Panc1 (cell line): ENCODE measurements around the gene TEX35. TPM values are rescaled to one million over a fixed set of nuclear protein-coding genes. Genes with fewer than 3 reads are reported as not detected.
"Not testable (repeated sequence)": the region's sequence is repeated elsewhere in the genome, so short reads cannot be mapped to it uniquely, and the experiment has no call there.

ENCODE experiments used
- ATAC-seq: fragments of 200-7000 bp; cut with Tn5 transposase; 2 replicates; pipeline ENCODE4 v1.9.1; 2020; ENCODE audit warnings: mild to moderate bottlenecking, moderate library complexity
- BruUV-seq: library from RNA; stranded (reverse); fragments of 400-500 nt; replicated peaks from 2 replicates; lab custom pipeline; 2021; lab: Mats Ljungman, UMichigan
- CTCF ChIA-PET: fragments of 300-600 bp; sonication (Branson Sonifier 250); formaldehyde crosslinking; loops from one replicate; lab custom pipeline; 2022; ENCODE audit warnings: antibody characterized with exemption; lab: Charles Lee
- POLR2A ChIA-PET: fragments of 300-600 bp; sonication (Branson Sonifier 250); formaldehyde crosslinking; loops from one replicate; lab custom pipeline; 2022; ENCODE audit warnings: antibody characterized with exemption; lab: Charles Lee
- DNase-seq: peaks from one replicate; pipeline ENCODE4 v3.0.0-alpha.2; 2010; ENCODE audit warnings: low read depth, low spot score
- H3K27ac ChIP-seq: 2 replicates; pipeline ENCODE4 v1.5.1; 2011; ENCODE audit warnings: mild to moderate bottlenecking, low read length, inconsistent platforms
- H3K27me3 ChIP-seq: fragments of 200-500 bp; sonication (Bioruptor generic); 2 replicates; pipeline ENCODE4 v1.6.0; 2014; ENCODE audit warnings: low read length, inconsistent platforms; ENCODE audit not compliant: control insufficient read depth, insufficient read depth
- H3K36me3 ChIP-seq: fragments of 200-500 bp; sonication (Bioruptor generic); 2 replicates; pipeline ENCODE4 v1.5.1; 2014; ENCODE audit warnings: inconsistent platforms, mild to moderate bottlenecking, low read length, moderate library complexity; ENCODE audit not compliant: control insufficient read depth, insufficient read depth
- H3K4me1 ChIP-seq: 2 replicates; pipeline ENCODE4 v1.5.1; 2011; ENCODE audit warnings: inconsistent platforms, mild to moderate bottlenecking, low read length, moderate library complexity; ENCODE audit not compliant: control insufficient read depth, insufficient read depth
- H3K4me3 ChIP-seq, 2 experiments: 2 replicates each; pipeline ENCODE4 v1.5.1; 2011 to 2012; ENCODE audit warnings: low read depth in 2 of 2, low read length in 2 of 2, mild to moderate bottlenecking in 2 of 2, inconsistent platforms in 1 of 2, moderate library complexity in 1 of 2
- H3K9me3 ChIP-seq: fragments of 200-500 bp; sonication (Bioruptor generic); 2 replicates; pipeline ENCODE4 v1.5.1; 2014; ENCODE audit warnings: low read depth, mild to moderate bottlenecking, inconsistent platforms, low read length, moderate library complexity; ENCODE audit not compliant: control insufficient read depth, insufficient read depth
- CTCF ChIP-seq: fragments of 450-650 bp; IDR thresholded peaks from 2 replicates; pipeline ENCODE4 v1.5.1; 2017; ENCODE audit warnings: mild to moderate bottlenecking
- POLR2AphosphoS5 ChIP-seq: IDR thresholded peaks from 2 replicates; pipeline ENCODE4 v1.6.1; 2012; ENCODE audit warnings: mild to moderate bottlenecking, low read depth, low read length, moderate library complexity
- REST ChIP-seq, 2 experiments: IDR thresholded peaks; 2 replicates each; pipeline ENCODE4 v1.6.1; 2011 to 2012; ENCODE audit warnings: low read depth in 2 of 2, control low read depth in 1 of 2, low read length in 1 of 2, mild to moderate bottlenecking in 1 of 2, moderate library complexity in 1 of 2; ENCODE audit not compliant: insufficient read depth in 1 of 2
- SIN3A ChIP-seq: IDR thresholded peaks from 2 replicates; pipeline ENCODE4 v1.6.1; 2012; ENCODE audit warnings: low read depth, mild to moderate bottlenecking, low read length, moderate library complexity, borderline replicate concordance; ENCODE audit not compliant: insufficient read depth
- TCF7L2 ChIP-seq: IDR thresholded peaks from 2 replicates; pipeline ENCODE4 v1.6.1; 2011; ENCODE audit warnings: mild to moderate bottlenecking, low read depth, low read length, inconsistent platforms
- in situ Hi-C: cut with HindIII; loops from 2 replicates; pipeline ENCODE4 v1.10.0; 2016; ENCODE audit warnings: low sequenced_read_pairs, low pct_unique_long_range_greater_than_20kb
- intact Hi-C: fragments of 100-400 bp; cut with micrococcal nuclease; formaldehyde crosslinking; loops from one replicate; pipeline ENCODE4 v1.10.0; 2022; ENCODE audit not compliant: unreplicated experiment
- total RNA-seq: library from RNA; stranded (reverse); gene quantifications from one replicate; pipeline ENCODE4 v1.2.1, GENCODE V29; 2021; ENCODE audit not compliant: unreplicated experiment

TEX35 gene
- total RNA-seq, 1 experiment from 2014 or later: not detected

GRCh38 chr1:178552856-178553255 is 39.9 kb downstream of the TEX35 start:
- intact Hi-C loops (no loop called here), in situ Hi-C loops (no loop called here)
- Histone ChIP-seq H3K27me3 (no peaks in the 10 kb centered on the region), H3K4me1 (no peaks in the 10 kb centered on the region), H3K9me3 (no peaks in the 10 kb centered on the region), H3K36me3 (no peaks in the 10 kb centered on the region), H3K4me3 (no peak overlapping the region), H3K27ac (no peak overlapping the region)
- TF ChIP-seq REST (IDR thresholded peaks at IDR 0.05; ENCODE audit: insufficient read depth in 1 of 2, low read depth in 2 of 2, low read length in 1 of 2) (no peak), POLR2AphosphoS5 (no peak), SIN3A (no peak), TCF7L2 (no peak), CTCF (no peak)
- ATAC-seq (no peak), DNase-seq (no peak)
- no TSS peak for BruUV-seq
- POLR2A ChIA-PET: no interaction called here
- CTCF ChIA-PET: no interaction called here

DNA sequence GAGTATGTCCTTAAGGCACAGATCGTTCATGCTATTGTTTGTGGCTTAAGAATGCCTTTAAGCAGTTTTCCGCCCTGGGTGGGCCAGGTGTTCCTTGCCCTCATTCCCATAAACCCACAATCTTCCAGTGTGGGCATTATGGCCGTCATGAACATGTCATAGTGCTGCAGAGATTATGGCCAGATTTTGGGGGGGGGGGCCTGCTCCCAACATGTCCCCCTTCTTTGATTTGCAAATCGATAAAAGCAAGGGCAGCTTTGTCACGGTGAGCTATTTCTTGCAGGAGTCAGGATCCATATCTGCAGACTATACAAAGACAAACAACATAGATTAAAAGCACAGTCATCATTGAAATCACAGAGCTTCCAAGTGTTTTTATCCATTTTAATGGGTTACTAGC is 41.4 kb downstream of the TEX35 start:
- H3K4me3 ChIP-seq, BruUV-seq, DNase-seq, H3K9me3 ChIP-seq, in situ Hi-C loops, POLR2A ChIA-PET, H3K36me3 ChIP-seq, H3K27ac ChIP-seq, ATAC-seq, H3K27me3 ChIP-seq, intact Hi-C loops, H3K4me1 ChIP-seq: not testable (repeated sequence)
- CTCF ChIA-PET: interaction anchor here (0.7 kb wide), 1 partner anchor 67 kb away, joined by 5 read pairs; no protein-coding TSS in a partner anchor

- DNase-seq, ATAC-seq, BruUV-seq, in situ Hi-C loops, intact Hi-C loops, H3K4me1 ChIP-seq, H3K27ac ChIP-seq, POLR2A ChIA-PET, H3K9me3 ChIP-seq, CTCF ChIA-PET, H3K27me3 ChIP-seq, H3K36me3 ChIP-seq, H3K4me3 ChIP-seq: not testable (repeated sequence)
Observed at GRCh38 chr1:178555613-178556012, 42.7 kb downstream of the TEX35 start.

- BruUV-seq, H3K4me1 ChIP-seq, ATAC-seq, in situ Hi-C loops, DNase-seq, H3K4me3 ChIP-seq, intact Hi-C loops, CTCF ChIA-PET, H3K27me3 ChIP-seq, H3K27ac ChIP-seq, H3K9me3 ChIP-seq, H3K36me3 ChIP-seq: not testable (repeated sequence)
- POLR2A ChIA-PET: interaction anchor here (0.6 kb wide), 1 partner anchor 99 kb away, joined by 4 read pairs; no protein-coding TSS in a partner anchor
Observed at GRCh38 chr1:178558816-178559215, 45.9 kb downstream of the TEX35 start.
